ENCODE measurements around the gene CMKLR1. TPM values are rescaled to one million over a fixed set of nuclear protein-coding genes. Genes with fewer than 3 reads are reported as not detected.

Gene CMKLR1
- total RNA-seq, 2 experiments from 2014 or later: not detected

- ChIA-PET POLR2A (no interaction called here), CTCF (interaction anchor here (5.4 kb wide), 1 partner anchor 11 kb away, joined by 15 read pairs; no protein-coding TSS in a partner anchor)
- H3K4me3 Mint-ChIP-seq: no peak overlapping the region
- peaks cover 4% of the 10 kb centered on the region for H3K27me3 Mint-ChIP-seq
- peaks cover 15% of the 10 kb centered on the region for H3K4me1 Mint-ChIP-seq
- no peaks in the 10 kb centered on the region for H3K36me3 Mint-ChIP-seq (ENCODE audit: low read depth)
- H3K27ac Mint-ChIP-seq: no peak overlapping the region
- DNase-seq: no peak
- no peaks in the 10 kb centered on the region for H3K9me3 Mint-ChIP-seq
Measured at GRCh38 chr12:108287227-108287626, 51.9 kb downstream of the CMKLR1 start.

GRCh38 chr12:108285016-108285415 lies 54.1 kb downstream of the CMKLR1 start:
- DNase-seq: no peak
- Mint-ChIP-seq H3K36me3 (ENCODE audit: low read depth) (no peaks in the 10 kb centered on the region), H3K27ac (no peak overlapping the region), H3K9me3 (no peaks in the 10 kb centered on the region), H3K27me3 (peaks cover 4% of the 10 kb centered on the region), H3K4me3 (no peak overlapping the region), H3K4me1 (peaks cover 15% of the 10 kb centered on the region)
- ChIA-PET CTCF (no interaction called here), POLR2A (no interaction called here)

GRCh38 chr12:108284163-108284562 lies 54.9 kb downstream of the CMKLR1 start:
- Mint-ChIP-seq H3K4me3 (no peak overlapping the region), H3K9me3 (no peaks in the 10 kb centered on the region), H3K36me3 (ENCODE audit: low read depth) (no peaks in the 10 kb centered on the region), H3K27ac (no peak overlapping the region), H3K27me3 (peaks cover 11% of the 10 kb centered on the region), H3K4me1 (peaks cover 15% of the 10 kb centered on the region)
- ChIA-PET POLR2A (no interaction called here), CTCF (no interaction called here)
- no peak for DNase-seq

- no peak for DNase-seq
- Mint-ChIP-seq H3K27ac (peak overlapping the region; percentile 48), H3K36me3 (ENCODE audit: low read depth) (no peaks in the 10 kb centered on the region), H3K27me3 (peaks cover 11% of the 10 kb centered on the region), H3K4me3 (no peak overlapping the region), H3K9me3 (no peaks in the 10 kb centered on the region), H3K4me1 (peaks cover 15% of the 10 kb centered on the region)
- ChIA-PET POLR2A (no interaction called here), CTCF (interaction anchor here (0.6 kb wide), 1 partner anchor 895 kb away, joined by 3 read pairs; no protein-coding TSS in a partner anchor)
Measured at GRCh38 chr12:108282676-108283075, 56.4 kb downstream of the CMKLR1 start.

GRCh38 chr12:108282160-108282559 lies 57.0 kb downstream of the CMKLR1 start:
- peaks cover 11% of the 10 kb centered on the region for H3K27me3 Mint-ChIP-seq
- H3K4me1 Mint-ChIP-seq: peaks cover 15% of the 10 kb centered on the region
- no peak overlapping the region for H3K4me3 Mint-ChIP-seq
- H3K27ac Mint-ChIP-seq: no peak overlapping the region
- H3K9me3 Mint-ChIP-seq: no peaks in the 10 kb centered on the region
- no peaks in the 10 kb centered on the region for H3K36me3 Mint-ChIP-seq (ENCODE audit: low read depth)
- ChIA-PET CTCF (interaction anchor here (0.6 kb wide), 1 partner anchor 894 kb away, joined by 3 read pairs; no protein-coding TSS in a partner anchor), POLR2A (no interaction called here)
- DNase-seq: no peak

GRCh38 chr12:108277613-108278012 lies 61.5 kb downstream of the CMKLR1 start:
- Mint-ChIP-seq H3K4me1 (peaks cover 4% of the 10 kb centered on the region), H3K27ac (no peak overlapping the region), H3K4me3 (no peak overlapping the region), H3K36me3 (ENCODE audit: low read depth) (no peaks in the 10 kb centered on the region), H3K27me3 (peaks cover 10% of the 10 kb centered on the region), H3K9me3 (no peaks in the 10 kb centered on the region)
- ChIA-PET CTCF (no interaction called here), POLR2A (no interaction called here)
- DNase-seq: no peak

- DNase-seq: no peak
- ChIA-PET CTCF (no interaction called here), POLR2A (no interaction called here)
- no peaks in the 10 kb centered on the region for H3K27me3 Mint-ChIP-seq
- H3K4me1 Mint-ChIP-seq: no peaks in the 10 kb centered on the region
- H3K36me3 Mint-ChIP-seq (ENCODE audit: low read depth): no peaks in the 10 kb centered on the region
- no peaks in the 10 kb centered on the region for H3K9me3 Mint-ChIP-seq
- no peak overlapping the region for H3K27ac Mint-ChIP-seq
- no peak overlapping the region for H3K4me3 Mint-ChIP-seq
Measured at GRCh38 chr12:108273217-108273616, 65.9 kb downstream of the CMKLR1 start.

- H3K4me1 Mint-ChIP-seq: no peaks in the 10 kb centered on the region
- H3K4me3 Mint-ChIP-seq: no peak overlapping the region
- DNase-seq: no peak
- H3K27me3 Mint-ChIP-seq: peaks cover 2% of the 10 kb centered on the region
- no peaks in the 10 kb centered on the region for H3K36me3 Mint-ChIP-seq (ENCODE audit: low read depth)
- ChIA-PET POLR2A (no interaction called here), CTCF (no interaction called here)
- H3K9me3 Mint-ChIP-seq: no peaks in the 10 kb centered on the region
- H3K27ac Mint-ChIP-seq: no peak overlapping the region
Measured at GRCh38 chr12:108271951-108272872, 66.9 kb downstream of the CMKLR1 start.

- Mint-ChIP-seq H3K4me3 (no peak overlapping the region), H3K27ac (no peak overlapping the region), H3K4me1 (no peaks in the 10 kb centered on the region), H3K9me3 (no peaks in the 10 kb centered on the region), H3K36me3 (ENCODE audit: low read depth) (no peaks in the 10 kb centered on the region), H3K27me3 (peaks cover 6% of the 10 kb centered on the region)
- CTCF ChIA-PET: interaction anchor here (1.6 kb wide), 1 partner anchor 18 kb away, joined by 3 read pairs; no protein-coding TSS in a partner anchor
- DNase-seq: no peak
- POLR2A ChIA-PET: no interaction called here
Measured at GRCh38 chr12:108270849-108271143, 68.3 kb downstream of the CMKLR1 start.

GRCh38 chr12:108270035-108270848 lies 68.9 kb downstream of the CMKLR1 start:
- POLR2A ChIA-PET: no interaction called here
- no peak for DNase-seq
- Mint-ChIP-seq H3K27ac (no peak overlapping the region), H3K9me3 (no peaks in the 10 kb centered on the region), H3K4me1 (no peaks in the 10 kb centered on the region), H3K27me3 (peaks cover 6% of the 10 kb centered on the region), H3K36me3 (ENCODE audit: low read depth) (no peaks in the 10 kb centered on the region), H3K4me3 (no peak overlapping the region)
- CTCF ChIA-PET: interaction anchor here (1.6 kb wide), 1 partner anchor 18 kb away, joined by 3 read pairs; no protein-coding TSS in a partner anchor

GRCh38 chr12:108269224-108269623 lies 69.9 kb downstream of the CMKLR1 start:
- no peak overlapping the region for H3K27ac Mint-ChIP-seq
- DNase-seq: no peak
- POLR2A ChIA-PET: no interaction called here
- H3K9me3 Mint-ChIP-seq: no peaks in the 10 kb centered on the region
- H3K4me1 Mint-ChIP-seq: no peaks in the 10 kb centered on the region
- CTCF ChIA-PET: interaction anchor here (0.6 kb wide), 1 partner anchor 19 kb away, joined by 3 read pairs; no protein-coding TSS in a partner anchor
- H3K36me3 Mint-ChIP-seq (ENCODE audit: low read depth): no peaks in the 10 kb centered on the region
- H3K27me3 Mint-ChIP-seq: peaks cover 10% of the 10 kb centered on the region
- H3K4me3 Mint-ChIP-seq: no peak overlapping the region

GRCh38 chr12:108268397-108268796 lies 70.7 kb downstream of the CMKLR1 start:
- no peaks in the 10 kb centered on the region for H3K4me1 Mint-ChIP-seq
- POLR2A ChIA-PET: no interaction called here

GRCh38 chr12:108267450-108267849 lies 71.7 kb downstream of the CMKLR1 start:
- Mint-ChIP-seq H3K27me3 (peaks cover 10% of the 10 kb centered on the region), H3K9me3 (no peaks in the 10 kb centered on the region), H3K36me3 (ENCODE audit: low read depth) (no peaks in the 10 kb centered on the region), H3K4me1 (no peaks in the 10 kb centered on the region), H3K27ac (no peak overlapping the region), H3K4me3 (no peak overlapping the region)
- DNase-seq: no peak
- CTCF ChIA-PET: no interaction called here
- POLR2A ChIA-PET: no interaction called here

More at GRCh38 chr12:108268397-108268796, 70.7 kb downstream of the CMKLR1 start:
- CTCF ChIA-PET: no interaction called here
- Mint-ChIP-seq H3K9me3 (no peaks in the 10 kb centered on the region), H3K4me3 (no peak overlapping the region), H3K27ac (no peak overlapping the region), H3K27me3 (peaks cover 10% of the 10 kb centered on the region), H3K36me3 (ENCODE audit: low read depth) (no peaks in the 10 kb centered on the region)
- DNase-seq: no peak

Measured in activated CD4-positive, alpha-beta T cell treated with anti-CD3 and anti-CD28 coated beads, Interleukin-2, amount 10 ng/mL, durations not matched to agents 7 days and 5 days (primary cell).